Suprapubic skin (tissue), 4 donors: Measurements from ENCODE around the gene MYL7. TPM values are rescaled to one million over a fixed set of nuclear protein-coding genes. Genes with fewer than 3 reads are reported as not detected.
"Not testable (repeated sequence)": the region's sequence is repeated elsewhere in the genome, so short reads cannot be mapped to it uniquely, and the experiment has no call there.

Experiments used
- DNase-seq, 2 donors: peaks; one replicate each; pipeline ENCODE4 v3.0.0-alpha.2; 2019; ENCODE audit warnings: low spot score in 2 of 2
- H3K27ac ChIP-seq: fragments of 200-600 bp; sonication (generic); one replicate; pipeline ENCODE4 v1.5.1; 2019
- H3K27me3 ChIP-seq: fragments of 200-600 bp; sonication (generic); one replicate; pipeline ENCODE4 v1.5.1; 2019
- H3K36me3 ChIP-seq: fragments of 200-600 bp; sonication (generic); one replicate; pipeline ENCODE4 v1.5.1; 2019
- H3K4me1 ChIP-seq: fragments of 200-600 bp; sonication (generic); one replicate; pipeline ENCODE4 v1.5.1; 2019
- H3K4me3 ChIP-seq: fragments of 200-600 bp; sonication (generic); one replicate; pipeline ENCODE4 v1.5.1; 2019; ENCODE audit warnings: mild to moderate bottlenecking
- H3K9me3 ChIP-seq: fragments of 200-600 bp; sonication (generic); one replicate; pipeline ENCODE4 v1.5.1; 2019
- CTCF ChIP-seq, 2 donors: fragments of 200-600 bp in 1 of 2; fragments of 450-650 bp in 1 of 2; sonication (generic) in 1 of 2; IDR thresholded peaks; one replicate each; pipeline ENCODE4 v1.5.1; 2016 to 2019; ENCODE audit warnings: antibody characterized with exemption in 2 of 2, mild to moderate bottlenecking in 1 of 2, moderate library complexity in 1 of 2
- EP300 ChIP-seq: sonication (generic); formaldehyde crosslinking; IDR thresholded peaks from one replicate; pipeline ENCODE4 v1.6.1; 2017; ENCODE audit warnings: antibody characterized with exemption
- POLR2A ChIP-seq, 2 donors: fragments of 450-650 bp; IDR thresholded peaks; one replicate each; pipeline ENCODE4 v1.6.1; 2017; ENCODE audit warnings: antibody characterized with exemption in 2 of 2, mild to moderate bottlenecking in 2 of 2, moderate library complexity in 2 of 2
- POLR2AphosphoS5 ChIP-seq, 3 donors: sonication (generic); formaldehyde crosslinking; IDR thresholded peaks; one replicate each; pipeline ENCODE4 v1.6.1; 2017; ENCODE audit warnings: antibody characterized with exemption in 3 of 3
- WGBS: methylation state at CpG from one replicate; pipeline ENCODE4 v1.1.5; 2018; 5-methylcytosine and 5-hydroxymethylcytosine counted together
- total RNA-seq, 4 donors: library from RNA; depleted of rRNA; stranded (reverse); fragments of >200 nt; gene quantifications; one replicate each; pipeline ENCODE4 v1.1.0, GENCODE V29; 2016

MYL7 gene
- total RNA-seq, 4 donors from 2014 or later: not detected

- H3K27ac ChIP-seq: no peak overlapping the region
- DNase-seq: no peak
- TF ChIP-seq EP300 (no peak), POLR2AphosphoS5 (IDR thresholded peaks at IDR 0.05) (no peak), POLR2A (IDR thresholded peaks at IDR 0.05) (no peak), CTCF (IDR thresholded peaks at IDR 0.05) (no peak)
- H3K36me3 ChIP-seq: no peaks in the 10 kb centered on the region
- H3K4me3 ChIP-seq: no peak overlapping the region
- H3K9me3 ChIP-seq: no peaks in the 10 kb centered on the region
- H3K4me1 ChIP-seq: peaks cover under 1% of the 10 kb centered on the region
- 68% methylated on average over 6 of the region's 6 CpGs for WGBS
- no peaks in the 10 kb centered on the region for H3K27me3 ChIP-seq
Measured at GRCh38 chr7:44128721-44129582, 12.2 kb downstream of the MYL7 start.

DNA sequence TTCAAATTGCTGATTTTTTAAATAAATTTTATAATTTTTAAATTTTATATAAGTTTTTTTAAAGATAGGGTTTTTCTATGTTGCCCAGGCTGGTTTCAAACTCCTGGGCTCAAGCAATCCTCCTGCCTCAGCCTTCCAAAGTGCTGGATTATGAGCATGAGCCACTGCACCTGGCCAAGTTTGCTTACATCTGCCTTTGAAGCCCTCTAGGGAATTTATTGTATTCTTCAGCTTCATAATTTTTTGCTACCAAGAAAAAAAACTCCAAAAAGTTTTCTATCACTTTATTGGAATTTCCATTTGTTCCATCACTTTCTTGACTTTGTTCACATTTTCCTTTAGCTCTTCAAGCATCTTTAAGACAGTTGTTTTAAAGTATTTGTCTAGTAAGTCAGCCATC lies 14.0 kb downstream of the MYL7 start:
- no peak overlapping the region for H3K27ac ChIP-seq
- peaks cover 12% of the 10 kb centered on the region for H3K4me1 ChIP-seq
- no peaks in the 10 kb centered on the region for H3K27me3 ChIP-seq
- H3K4me3 ChIP-seq: no peak overlapping the region
- TF ChIP-seq EP300 (no peak), POLR2A (IDR thresholded peaks at IDR 0.05) (no peak), CTCF (IDR thresholded peaks at IDR 0.05) (no peak), POLR2AphosphoS5 (IDR thresholded peaks at IDR 0.05) (no peak)
- no peaks in the 10 kb centered on the region for H3K9me3 ChIP-seq
- DNase-seq: no peak
- no peaks in the 10 kb centered on the region for H3K36me3 ChIP-seq

GRCh38 chr7:44126574-44126973 lies 14.6 kb downstream of the MYL7 start:
- not testable (repeated sequence) for H3K27me3 ChIP-seq, DNase-seq, H3K36me3 ChIP-seq, H3K4me3 ChIP-seq, H3K27ac ChIP-seq, H3K9me3 ChIP-seq
- H3K4me1 ChIP-seq: peaks cover 18% of the 10 kb centered on the region
- 83% methylated on average over 4 of the region's 4 CpGs for WGBS

DNA sequence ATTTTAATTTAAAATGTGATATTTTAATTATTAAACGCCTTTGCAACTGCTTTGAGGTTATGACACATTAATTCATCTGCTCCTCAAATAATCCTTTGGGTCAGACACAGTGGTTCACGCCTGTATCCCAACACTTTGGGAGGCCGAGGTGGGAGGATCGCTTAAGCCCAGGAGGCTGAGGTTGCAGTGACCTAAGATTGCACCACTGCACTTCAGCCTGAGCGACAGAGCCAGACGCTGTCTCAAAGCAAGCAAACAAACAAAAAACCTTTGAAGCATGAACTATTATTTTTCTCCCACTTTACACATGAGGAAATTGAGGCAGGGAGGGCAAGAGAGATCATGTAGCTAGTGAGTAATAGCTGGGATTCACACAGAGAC lies 16.3 kb downstream of the MYL7 start:
- peaks cover 21% of the 10 kb centered on the region for H3K36me3 ChIP-seq
- WGBS: 96% methylated on average over 6 of the region's 6 CpGs
- no peak overlapping the region for H3K27ac ChIP-seq
- H3K4me3 ChIP-seq: no peak overlapping the region
- no peaks in the 10 kb centered on the region for H3K9me3 ChIP-seq
- peaks cover 18% of the 10 kb centered on the region for H3K4me1 ChIP-seq
- no peak for TF ChIP-seq POLR2AphosphoS5 (IDR thresholded peaks at IDR 0.05)
- no peak for TF ChIP-seq EP300
- TF ChIP-seq CTCF (IDR thresholded peaks at IDR 0.05): no peak
- no peak for TF ChIP-seq POLR2A (IDR thresholded peaks at IDR 0.05)
- no peaks in the 10 kb centered on the region for H3K27me3 ChIP-seq
- no peak for DNase-seq

- Histone ChIP-seq H3K9me3 (no peaks in the 10 kb centered on the region), H3K27ac (peak within 1 kb of the TSS; percentile 80), H3K4me1 (peaks cover 18% of the 10 kb centered on the region), H3K27me3 (no peaks in the 10 kb centered on the region), H3K36me3 (peaks cover 31% of the 10 kb centered on the region), H3K4me3 (peak within 1 kb of the TSS; percentile 84)
- TF ChIP-seq POLR2AphosphoS5 (IDR thresholded peaks at IDR 0.05) (peak in 1 of 3 donors; percentile 25), EP300 (no peak), POLR2A (IDR thresholded peaks at IDR 0.05) (peak in 1 of 2 donors; percentile 21)
- DNase-seq: peak; percentile 98 to 99
- WGBS: 0% methylated on average over 13 of the region's 86 CpGs
Measured at GRCh38 chr7:44123190-44124003, 17.7 kb downstream of the MYL7 start, which contains the start of gene POLD2. Gene POLD2, minus strand, starts transcription at chr7:44123548. Its CDS starts 1,495 bp downstream, at chr7:44122053.

GRCh38 chr7:44122529-44122928 lies 18.6 kb downstream of the MYL7 start:
- Histone ChIP-seq H3K27me3 (no peaks in the 10 kb centered on the region), H3K36me3 (peaks cover 39% of the 10 kb centered on the region), H3K27ac (peak overlapping the region; percentile 80), H3K4me3 (peak overlapping the region; percentile 84), H3K9me3 (no peaks in the 10 kb centered on the region), H3K4me1 (peaks cover 18% of the 10 kb centered on the region)
- DNase-seq: no peak
- 41% methylated on average over 1 of the region's 1 CpG for WGBS
- TF ChIP-seq CTCF (IDR thresholded peaks at IDR 0.05) (no peak), POLR2A (IDR thresholded peaks at IDR 0.05) (no peak), EP300 (no peak), POLR2AphosphoS5 (IDR thresholded peaks at IDR 0.05) (no peak)
